Endothelial cell (in vitro differentiated cells): Measurements from ENCODE around the gene TGOLN2. TPM values are rescaled to one million over a fixed set of nuclear protein-coding genes. Genes with fewer than 3 reads are reported as not detected.
A peak's percentile ranks its signal among the peaks of the same experiment; 100 is the strongest.

ENCODE experiments used
- DNase-seq: peaks from one replicate; pipeline ENCODE4 v3.0.0; 2021; ENCODE audit warnings: low spot score
- H3K27ac Mint-ChIP-seq: one replicate; pipeline ENCODE4 v1.8.0; 2021; ENCODE audit warnings: mixed read lengths, inconsistent platforms; ENCODE audit not compliant: unreplicated experiment
- H3K27me3 Mint-ChIP-seq: one replicate; pipeline ENCODE4 v1.8.0; 2021; ENCODE audit warnings: mild to moderate bottlenecking, moderate library complexity, mixed read lengths, inconsistent platforms; ENCODE audit not compliant: unreplicated experiment
- H3K36me3 Mint-ChIP-seq: one replicate; pipeline ENCODE4 v1.8.0; 2021; ENCODE audit warnings: mild to moderate bottlenecking, low read depth, mixed read lengths, inconsistent platforms; ENCODE audit not compliant: unreplicated experiment
- H3K4me1 Mint-ChIP-seq: one replicate; pipeline ENCODE4 v1.8.0; 2021; ENCODE audit warnings: mild to moderate bottlenecking, mixed read lengths, inconsistent platforms; ENCODE audit not compliant: unreplicated experiment
- H3K4me3 Mint-ChIP-seq: one replicate; pipeline ENCODE4 v1.8.0; 2021; ENCODE audit warnings: mild to moderate bottlenecking, mixed read lengths, inconsistent platforms; ENCODE audit not compliant: unreplicated experiment
- H3K9me3 Mint-ChIP-seq: one replicate; pipeline ENCODE4 v1.8.0; 2021; ENCODE audit warnings: mixed read lengths, inconsistent platforms; ENCODE audit not compliant: unreplicated experiment
- CTCF ChIP-seq: fragments of 200-600 bp; sonication (generic); IDR thresholded peaks from one replicate; pipeline ENCODE4 v1.5.0; 2021; ENCODE audit warnings: antibody characterized with exemption; ENCODE audit not compliant: unreplicated experiment
- total RNA-seq: library from RNA; stranded (reverse); fragmentation: NEBNext Ultra II Directional; extraction: Animal tissue kit (Norgen Biotek cat#: 25700); gene quantifications from one replicate; pipeline ENCODE4 v1.2.1, GENCODE V29; 2021; ENCODE audit not compliant: unreplicated experiment

Gene TGOLN2
- total RNA-seq, 1 donor from 2014 or later: 83.1 TPM

- Mint-ChIP-seq H3K4me1 (peaks cover 38% of the 10 kb centered on the region), H3K36me3 (peaks cover 14% of the 10 kb centered on the region), H3K27me3 (peaks cover 7% of the 10 kb centered on the region), H3K4me3 (no peak overlapping the region), H3K27ac (peak overlapping the region; percentile 25), H3K9me3 (no peaks in the 10 kb centered on the region)
- TF ChIP-seq CTCF: no peak
- DNase-seq: no peak
These were observed 36.3 kb downstream of the TGOLN2 start for GRCh38 chr2:85291425-85292023.

GRCh38 chr2:85288244-85288725, 39.5 kb downstream of the TGOLN2 start:
- Mint-ChIP-seq H3K4me3 (peak overlapping the region; percentile 35), H3K27ac (peak overlapping the region; percentile 79), H3K9me3 (no peaks in the 10 kb centered on the region), H3K36me3 (peaks cover 18% of the 10 kb centered on the region), H3K27me3 (peaks cover 16% of the 10 kb centered on the region), H3K4me1 (peaks cover 43% of the 10 kb centered on the region)
- no peak for TF ChIP-seq CTCF
- DNase-seq: no peak

GRCh38 chr2:85287721-85288120, 40.1 kb downstream of the TGOLN2 start:
- no peak for TF ChIP-seq CTCF
- DNase-seq: no peak
- Mint-ChIP-seq H3K36me3 (peaks cover 24% of the 10 kb centered on the region), H3K9me3 (no peaks in the 10 kb centered on the region), H3K27me3 (peaks cover 19% of the 10 kb centered on the region), H3K4me1 (peaks cover 45% of the 10 kb centered on the region), H3K4me3 (no peak overlapping the region), H3K27ac (peak overlapping the region; percentile 79)

- Mint-ChIP-seq H3K27me3 (peaks cover 20% of the 10 kb centered on the region), H3K27ac (peak overlapping the region; percentile 79), H3K9me3 (no peaks in the 10 kb centered on the region), H3K4me1 (peaks cover 49% of the 10 kb centered on the region), H3K4me3 (peak overlapping the region; percentile 29), H3K36me3 (peaks cover 27% of the 10 kb centered on the region)
- DNase-seq: no peak
- no peak for TF ChIP-seq CTCF
These were observed 40.9 kb downstream of the TGOLN2 start for GRCh38 chr2:85286918-85287317.

- H3K9me3 Mint-ChIP-seq: no peaks in the 10 kb centered on the region
- no peak for TF ChIP-seq CTCF
- DNase-seq: no peak
- H3K4me1 Mint-ChIP-seq: peaks cover 36% of the 10 kb centered on the region
- H3K36me3 Mint-ChIP-seq: peaks cover 24% of the 10 kb centered on the region
- peak overlapping the region; percentile 73 for H3K4me3 Mint-ChIP-seq
- H3K27me3 Mint-ChIP-seq: peaks cover 18% of the 10 kb centered on the region
- H3K27ac Mint-ChIP-seq: peak overlapping the region; percentile 30
These were observed 44.1 kb downstream of the TGOLN2 start for GRCh38 chr2:85283641-85284040.
